Fibroblast of mammary gland (primary cell): Measurements from ENCODE around the gene MAPK11.

Source experiments
- DNase-seq: peaks from one replicate; pipeline ENCODE4 v3.0.0-alpha.2; 2010; ENCODE audit warnings: low read depth
- H3K4me3 ChIP-seq: 2 replicates; pipeline ENCODE4 v1.5.1; 2011; ENCODE audit warnings: low read depth, mild to moderate bottlenecking, low read length, moderate library complexity; ENCODE audit not compliant: control insufficient read depth
- TF ChIP-seq, protein P1 (sequence below): conservative IDR thresholded peaks from 2 replicates; pipeline ENCODE4 v1.5.1; 2011; ENCODE audit warnings: low read depth, low read length, inconsistent platforms; ENCODE audit not compliant: control insufficient read depth, insufficient read depth

Gene MAPK11

GRCh38 chr22:50247748-50248147 is 22.4 kb downstream of the MAPK11 start:
- TF ChIP-seq, protein P1, sequence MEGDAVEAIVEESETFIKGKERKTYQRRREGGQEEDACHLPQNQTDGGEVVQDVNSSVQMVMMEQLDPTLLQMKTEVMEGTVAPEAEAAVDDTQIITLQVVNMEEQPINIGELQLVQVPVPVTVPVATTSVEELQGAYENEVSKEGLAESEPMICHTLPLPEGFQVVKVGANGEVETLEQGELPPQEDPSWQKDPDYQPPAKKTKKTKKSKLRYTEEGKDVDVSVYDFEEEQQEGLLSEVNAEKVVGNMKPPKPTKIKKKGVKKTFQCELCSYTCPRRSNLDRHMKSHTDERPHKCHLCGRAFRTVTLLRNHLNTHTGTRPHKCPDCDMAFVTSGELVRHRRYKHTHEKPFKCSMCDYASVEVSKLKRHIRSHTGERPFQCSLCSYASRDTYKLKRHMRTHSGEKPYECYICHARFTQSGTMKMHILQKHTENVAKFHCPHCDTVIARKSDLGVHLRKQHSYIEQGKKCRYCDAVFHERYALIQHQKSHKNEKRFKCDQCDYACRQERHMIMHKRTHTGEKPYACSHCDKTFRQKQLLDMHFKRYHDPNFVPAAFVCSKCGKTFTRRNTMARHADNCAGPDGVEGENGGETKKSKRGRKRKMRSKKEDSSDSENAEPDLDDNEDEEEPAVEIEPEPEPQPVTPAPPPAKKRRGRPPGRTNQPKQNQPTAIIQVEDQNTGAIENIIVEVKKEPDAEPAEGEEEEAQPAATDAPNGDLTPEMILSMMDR = no peak
- DNase-seq = peak; percentile 60
- H3K4me3 ChIP-seq = no peak overlapping the region

GRCh38 chr22:50246242-50247175 is 23.7 kb downstream of the MAPK11 start:
- TF ChIP-seq, protein P1 = no peak
- no peak overlapping the region for H3K4me3 ChIP-seq
- DNase-seq = no peak

GRCh38 chr22:50245214-50246072 is 24.7 kb downstream of the MAPK11 start:
- TF ChIP-seq, protein P1 = no peak
- no peak for DNase-seq
- H3K4me3 ChIP-seq = peak overlapping the region; percentile 77

GRCh38 chr22:50244420-50245213 is 25.6 kb downstream of the MAPK11 start, which contains the start of gene TUBGCP6:
Gene TUBGCP6 (minus strand): TSS chr22:50245023. CDS start chr22:50244459, 564 bp downstream.
- DNase-seq = peak; percentile 89
- peak within 1 kb of the TSS; percentile 77 for H3K4me3 ChIP-seq
- TF ChIP-seq, protein P1 = no peak

- DNase-seq = peak; percentile 15
- H3K4me3 ChIP-seq = peak overlapping the region; percentile 77
- TF ChIP-seq, protein P1 = no peak
Measured at GRCh38 chr22:50243685-50244419, 26.3 kb downstream of the MAPK11 start.

DNA sequence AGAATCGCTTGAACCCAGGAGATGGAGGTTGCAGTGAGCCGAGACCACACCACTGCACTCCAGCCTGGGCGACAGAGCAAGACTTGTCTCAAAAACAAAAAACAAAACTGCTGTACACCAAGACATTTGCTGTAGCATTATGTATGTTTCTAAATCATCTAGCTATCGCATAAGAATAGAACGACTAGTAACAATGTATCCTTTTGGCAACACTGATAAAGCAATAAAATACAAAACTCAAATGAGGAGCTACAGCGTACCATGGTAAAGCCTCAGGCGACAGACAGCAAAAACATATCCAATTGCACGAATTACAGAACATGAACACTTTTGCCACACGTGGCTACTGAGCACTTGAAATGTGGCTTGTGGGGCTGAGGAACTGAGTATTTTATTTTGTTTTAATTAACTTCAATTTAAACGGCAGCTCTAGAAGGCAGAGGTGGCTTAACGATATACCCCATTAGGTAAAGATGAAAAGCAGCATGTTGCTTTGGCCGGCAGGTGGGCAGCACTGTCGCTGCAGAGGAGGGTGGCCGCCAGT is 27.7 kb downstream of the MAPK11 start:
- peak; percentile 10 for DNase-seq
- H3K4me3 ChIP-seq = peak overlapping the region; percentile 77
- TF ChIP-seq, protein P1 = no peak
